GM12878 (cell line): ENCODE results near the gene TNRC6C. TPM values are rescaled to one million over a fixed set of nuclear protein-coding genes. Genes with fewer than 3 reads are reported as not detected.

Source experiments
- BRCA1 ChIP-seq: IDR thresholded peaks from 2 replicates; pipeline ENCODE4 v1.6.1; 2011; ENCODE audit warnings: low read depth, low read length, improper control_type of control experiment
- CBX5 ChIP-seq: sonication (generic); IDR thresholded peaks from 2 replicates; pipeline ENCODE4 v1.6.1; 2016; ENCODE audit warnings: low read depth, moderate library complexity, mild to moderate bottlenecking, inconsistent platforms
- CHD2 ChIP-seq: IDR thresholded peaks from 2 replicates; pipeline ENCODE4 v1.6.1; 2011; ENCODE audit warnings: low read depth, low read length, improper control_type of control experiment, borderline replicate concordance
- CREM ChIP-seq: IDR thresholded peaks from 2 replicates; pipeline ENCODE4 v1.6.1; 2014; ENCODE audit warnings: antibody characterized with exemption, low read depth
- EGR1 ChIP-seq, 2 experiments: IDR thresholded peaks; 1 replicate in 1 of 2; 2 replicates in 1 of 2; pipeline ENCODE4 v1.6.1; 2011 to 2012; ENCODE audit warnings: low read depth in 2 of 2, low read length in 2 of 2, borderline replicate concordance in 1 of 2, mild to moderate bottlenecking in 1 of 2, moderate library complexity in 1 of 2
- ESRRA ChIP-seq: IDR thresholded peaks from 2 replicates; pipeline ENCODE4 v1.6.1; 2012; ENCODE audit warnings: mild to moderate bottlenecking, low read length, improper control_type of control experiment
- FOXK2 ChIP-seq: fragments of 450-650 bp; IDR thresholded peaks from 2 replicates; pipeline ENCODE4 v1.6.1; 2017; ENCODE audit warnings: mild to moderate bottlenecking, moderate library complexity
- GATAD2B ChIP-seq: fragments of 450-650 bp; conservative IDR thresholded peaks from 2 replicates; pipeline ENCODE4 v1.6.1; 2017; ENCODE audit warnings: low read depth, mild to moderate bottlenecking, moderate library complexity
- HDAC6 ChIP-seq: fragments of 200-600 bp; sonication (generic); IDR thresholded peaks from one replicate; pipeline ENCODE4 v1.8.0; 2017; ENCODE audit warnings: antibody characterized with exemption; ENCODE audit not compliant: unreplicated experiment
- IRF5 ChIP-seq: fragments of 450-650 bp; IDR thresholded peaks from 2 replicates; pipeline ENCODE4 v1.6.1; 2017; ENCODE audit warnings: borderline replicate concordance
- KAT2A ChIP-seq: conservative IDR thresholded peaks from 2 replicates; pipeline ENCODE4 v1.6.1; 2011; ENCODE audit warnings: low read depth, low read length; ENCODE audit not compliant: control insufficient read depth
- KDM1A ChIP-seq: fragments of 200-600 bp; sonication (generic); IDR thresholded peaks from 2 replicates; pipeline ENCODE4 v1.6.1; 2016; ENCODE audit warnings: borderline replicate concordance
- KLF5 ChIP-seq: fragments of 450-650 bp; IDR thresholded peaks from 2 replicates; pipeline ENCODE4 v1.6.1; 2014; ENCODE audit warnings: mild to moderate bottlenecking; ENCODE audit not compliant: partially characterized antibody
- MTA2 ChIP-seq: fragments of 450-650 bp; IDR thresholded peaks from 2 replicates; pipeline ENCODE4 v1.6.1; 2016; ENCODE audit warnings: low read depth, mild to moderate bottlenecking, moderate library complexity
- MTA3 ChIP-seq: IDR thresholded peaks from 2 replicates; pipeline ENCODE4 v1.6.1; 2012; ENCODE audit warnings: low read length, inconsistent platforms, borderline replicate concordance
- PML ChIP-seq: IDR thresholded peaks from 2 replicates; pipeline ENCODE4 v1.6.1; 2012; ENCODE audit warnings: low read length, inconsistent platforms
- RAD21 ChIP-seq: IDR thresholded peaks from 2 replicates; pipeline ENCODE4 v1.6.1; 2011; ENCODE audit warnings: mild to moderate bottlenecking, low read depth, low read length, moderate library complexity; ENCODE audit not compliant: insufficient read depth
- RBBP5 ChIP-seq: fragments of 200-600 bp; sonication (generic); conservative IDR thresholded peaks from 2 replicates; pipeline ENCODE4 v1.6.1; 2016
- RFX5 ChIP-seq: IDR thresholded peaks from 2 replicates; pipeline ENCODE4 v1.6.1; 2011; ENCODE audit warnings: low read depth, low read length, improper control_type of control experiment
- SIX5 ChIP-seq: IDR thresholded peaks from 2 replicates; pipeline ENCODE4 v1.6.1; 2011; ENCODE audit warnings: mild to moderate bottlenecking, low read depth, low read length, moderate library complexity; ENCODE audit not compliant: severe bottlenecking
- SMC3 ChIP-seq: IDR thresholded peaks from 2 replicates; pipeline ENCODE4 v1.6.1; 2011; ENCODE audit warnings: low read length, improper control_type of control experiment, borderline replicate concordance
- STAT3 ChIP-seq: IDR thresholded peaks from 2 replicates; pipeline ENCODE4 v1.6.1; 2011; ENCODE audit warnings: low read depth, low read length, improper control_type of control experiment
- SUPT20H ChIP-seq: IDR thresholded peaks from 2 replicates; pipeline ENCODE4 v1.6.1; 2011; ENCODE audit warnings: low read depth, mild to moderate bottlenecking, low read length, moderate library complexity, borderline replicate concordance; ENCODE audit not compliant: control insufficient read depth
- SUZ12 ChIP-seq: fragments of 200-600 bp; sonication (generic); IDR thresholded peaks from one replicate; pipeline ENCODE4 v1.6.1; 2018; ENCODE audit warnings: antibody characterized with exemption, mild to moderate bottlenecking; ENCODE audit not compliant: unreplicated experiment
- ZBTB33 ChIP-seq: fragments of 450-650 bp; IDR thresholded peaks from 2 replicates; pipeline ENCODE4 v1.6.1; 2017; ENCODE audit warnings: mild to moderate bottlenecking
- ZNF622 ChIP-seq: fragments of 450-650 bp; IDR thresholded peaks from 2 replicates; pipeline ENCODE4 v1.6.1; 2017; ENCODE audit warnings: mild to moderate bottlenecking, inconsistent platforms
- polyA plus RNA-seq, 11 experiments: library from polyadenylated mRNA; depleted of rRNA in 4 of 11; unstranded in 6 of 11; stranded (reverse) in 5 of 11; fragments of >200 nt; fragmentation: Nextera tagmentation in 4 of 11; fragmentation: Illumina TruSeq in 1 of 11; extraction: Ambion mirVana in 4 of 11; extraction: Trizol in 1 of 11; gene quantifications; 1 replicate in 1 of 11; 2 replicates in 10 of 11; pipeline versions ENCODE4 v1.2.1 to v1.2.3, GENCODE V29; 2011 to 2016; ENCODE audit warnings: inconsistent platforms in 2 of 11, missing spikeins in 2 of 11, low read depth in 1 of 11
- total RNA-seq, 4 experiments: library from RNA; depleted of rRNA in 3 of 4; stranded (reverse); fragments of >200 nt in 3 of 4; fragmentation: Illumina TruSeq in 1 of 4; extraction: Trizol in 1 of 4; gene quantifications; 2 replicates each; pipeline versions ENCODE4 v1.2.1 to v1.2.3, GENCODE V29; 2013 to 2021
- TF ChIP-seq, protein P1 (sequence below): fragments of 450-650 bp; conservative IDR thresholded peaks from 2 replicates; pipeline ENCODE4 v1.6.1; 2017; ENCODE audit warnings: mild to moderate bottlenecking, moderate library complexity

TNRC6C gene
- total and polyA plus RNA-seq, 10 of the 15 experiments (the other 5 are each of a cell fraction or from before 2014, with no cell fraction given), result 0.40 to 6.1 (median 0.96) TPM

DNA sequence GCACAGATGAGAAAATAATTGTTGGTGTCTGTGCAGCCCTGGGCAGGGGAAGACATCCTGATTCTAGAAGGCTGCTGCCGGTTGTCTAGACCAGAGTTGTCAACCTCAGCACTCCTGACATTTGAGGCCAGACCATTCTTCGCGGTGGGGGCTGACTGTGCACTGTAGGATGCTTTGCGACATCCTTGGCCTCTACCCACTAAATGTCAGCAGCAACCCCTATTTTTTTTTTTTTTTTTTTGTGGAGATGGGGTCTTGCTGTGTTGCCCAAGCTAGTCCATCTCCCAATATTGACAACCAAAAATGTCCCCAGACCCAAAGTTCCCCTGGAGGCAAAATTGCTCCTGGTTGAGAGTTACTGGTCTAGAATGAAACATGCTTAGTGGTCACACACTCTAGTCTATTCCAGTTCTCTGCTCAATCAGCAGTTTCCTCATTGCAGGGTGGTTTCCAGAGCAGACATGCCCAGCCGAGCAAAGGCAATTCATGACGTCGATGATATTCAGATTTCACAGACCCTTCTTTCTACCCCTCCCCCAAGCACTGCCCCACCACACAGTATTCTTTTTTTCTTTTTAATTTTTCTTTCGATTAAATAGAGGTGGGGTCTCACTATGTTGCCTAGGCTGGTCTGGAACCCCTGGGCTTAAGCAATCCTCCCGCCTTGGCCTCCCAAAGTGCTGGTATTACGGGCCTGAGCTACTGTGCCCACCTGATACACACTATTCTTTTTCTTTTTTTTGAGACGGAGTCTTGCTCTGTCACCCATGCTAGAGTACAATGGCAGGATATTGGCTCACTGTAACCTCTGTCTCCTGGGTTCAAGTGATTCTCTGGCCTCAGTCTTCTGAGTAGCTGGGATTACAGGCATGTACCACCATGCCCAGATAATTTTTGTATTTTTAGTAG lies 196.7 kb downstream of the TNRC6C start (continued):
- TF ChIP-seq PML (peak; percentile 87), SUZ12 (no peak), KAT2A (no peak), HDAC6 (no peak), SMC3 (no peak), RFX5 (0 out of 2 replicates have a peak, but pooled peaks have one; percentile 19), CREM (peak; percentile 89), MTA3 (peak; percentile 55; the same call in 1 of the 2 replicates), ESRRA (peak; percentile 70; the same call in 1 of the 2 replicates), CHD2 (peak; percentile 85), EGR1 (IDR thresholded peaks at IDR 0.05; ENCODE audit: borderline replicate concordance in 1 of 2, low read depth in 2 of 2, low read length in 2 of 2) (no peak), KDM1A (no peak), CBX5 (0 out of 2 replicates have a peak, but pooled peaks have one; percentile 65), BRCA1 (no peak), MTA2 (peak; percentile 70; the same call in 1 of the 2 replicates), ZNF622 (no peak), GATAD2B (0 out of 2 replicates have a peak, but pooled peaks have one; percentile 53), IRF5 (no peak), RAD21 (no peak), SIX5 (no peak), ZBTB33 (no peak), RBBP5 (no peak), STAT3 (0 out of 2 replicates have a peak, but pooled peaks have one; percentile 37), SUPT20H (no peak), KLF5 (peak; percentile 99), FOXK2 (peak; percentile 97)
- TF ChIP-seq, protein P1, sequence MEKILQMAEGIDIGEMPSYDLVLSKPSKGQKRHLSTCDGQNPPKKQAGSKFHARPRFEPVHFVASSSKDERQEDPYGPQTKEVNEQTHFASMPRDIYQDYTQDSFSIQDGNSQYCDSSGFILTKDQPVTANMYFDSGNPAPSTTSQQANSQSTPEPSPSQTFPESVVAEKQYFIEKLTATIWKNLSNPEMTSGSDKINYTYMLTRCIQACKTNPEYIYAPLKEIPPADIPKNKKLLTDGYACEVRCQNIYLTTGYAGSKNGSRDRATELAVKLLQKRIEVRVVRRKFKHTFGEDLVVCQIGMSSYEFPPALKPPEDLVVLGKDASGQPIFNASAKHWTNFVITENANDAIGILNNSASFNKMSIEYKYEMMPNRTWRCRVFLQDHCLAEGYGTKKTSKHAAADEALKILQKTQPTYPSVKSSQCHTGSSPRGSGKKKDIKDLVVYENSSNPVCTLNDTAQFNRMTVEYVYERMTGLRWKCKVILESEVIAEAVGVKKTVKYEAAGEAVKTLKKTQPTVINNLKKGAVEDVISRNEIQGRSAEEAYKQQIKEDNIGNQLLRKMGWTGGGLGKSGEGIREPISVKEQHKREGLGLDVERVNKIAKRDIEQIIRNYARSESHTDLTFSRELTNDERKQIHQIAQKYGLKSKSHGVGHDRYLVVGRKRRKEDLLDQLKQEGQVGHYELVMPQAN, result no peak
